ENCODE results near the gene ZXDC.

DNA sequence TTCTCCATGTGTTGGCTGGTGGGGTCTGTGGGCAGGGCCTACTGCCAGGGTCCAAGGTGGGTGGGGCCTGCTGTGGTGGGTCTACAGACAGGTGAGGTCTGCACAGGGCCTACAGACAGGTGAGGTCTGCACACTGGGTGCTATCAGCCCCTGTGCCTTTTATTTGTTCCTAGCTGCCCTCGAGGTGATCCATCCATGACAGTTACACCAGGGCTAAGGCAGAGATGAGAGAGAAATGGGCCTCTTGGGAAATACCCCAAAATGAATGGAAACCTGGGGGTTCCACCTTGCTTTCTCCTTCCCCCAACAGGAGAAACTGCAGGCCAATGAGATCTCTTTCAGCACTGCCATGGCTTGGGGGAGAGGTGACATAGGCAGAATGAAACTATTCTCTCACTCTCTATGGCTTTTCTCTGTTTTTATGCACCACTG lies 44.6 kb downstream of the ZXDC start:
- TF ChIP-seq, protein P1, sequence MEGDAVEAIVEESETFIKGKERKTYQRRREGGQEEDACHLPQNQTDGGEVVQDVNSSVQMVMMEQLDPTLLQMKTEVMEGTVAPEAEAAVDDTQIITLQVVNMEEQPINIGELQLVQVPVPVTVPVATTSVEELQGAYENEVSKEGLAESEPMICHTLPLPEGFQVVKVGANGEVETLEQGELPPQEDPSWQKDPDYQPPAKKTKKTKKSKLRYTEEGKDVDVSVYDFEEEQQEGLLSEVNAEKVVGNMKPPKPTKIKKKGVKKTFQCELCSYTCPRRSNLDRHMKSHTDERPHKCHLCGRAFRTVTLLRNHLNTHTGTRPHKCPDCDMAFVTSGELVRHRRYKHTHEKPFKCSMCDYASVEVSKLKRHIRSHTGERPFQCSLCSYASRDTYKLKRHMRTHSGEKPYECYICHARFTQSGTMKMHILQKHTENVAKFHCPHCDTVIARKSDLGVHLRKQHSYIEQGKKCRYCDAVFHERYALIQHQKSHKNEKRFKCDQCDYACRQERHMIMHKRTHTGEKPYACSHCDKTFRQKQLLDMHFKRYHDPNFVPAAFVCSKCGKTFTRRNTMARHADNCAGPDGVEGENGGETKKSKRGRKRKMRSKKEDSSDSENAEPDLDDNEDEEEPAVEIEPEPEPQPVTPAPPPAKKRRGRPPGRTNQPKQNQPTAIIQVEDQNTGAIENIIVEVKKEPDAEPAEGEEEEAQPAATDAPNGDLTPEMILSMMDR (IDR thresholded peaks at IDR 0.05): no peak
- TF ChIP-seq SIN3A (IDR thresholded peaks at IDR 0.05; ENCODE audit: borderline replicate concordance, insufficient read depth, low read depth, low read length) (no peak), POLR2AphosphoS5 (IDR thresholded peaks at IDR 0.05; ENCODE audit: low read depth, low read length) (no peak), TCF7L2 (IDR thresholded peaks at IDR 0.05; ENCODE audit: low read depth, low read length) (no peak)

All from Panc1 (cell line).